ENCODE data around the gene NEAT1. TPM values are rescaled to one million over a fixed set of nuclear protein-coding genes. Genes with fewer than 3 reads are reported as not detected.

Gene NEAT1
- total and polyA plus RNA-seq, 2 of the 8 experiments (the other 6 are each of a cell fraction or from before 2014, with no cell fraction given) = 2.4 to 10.7 TPM

DNA sequence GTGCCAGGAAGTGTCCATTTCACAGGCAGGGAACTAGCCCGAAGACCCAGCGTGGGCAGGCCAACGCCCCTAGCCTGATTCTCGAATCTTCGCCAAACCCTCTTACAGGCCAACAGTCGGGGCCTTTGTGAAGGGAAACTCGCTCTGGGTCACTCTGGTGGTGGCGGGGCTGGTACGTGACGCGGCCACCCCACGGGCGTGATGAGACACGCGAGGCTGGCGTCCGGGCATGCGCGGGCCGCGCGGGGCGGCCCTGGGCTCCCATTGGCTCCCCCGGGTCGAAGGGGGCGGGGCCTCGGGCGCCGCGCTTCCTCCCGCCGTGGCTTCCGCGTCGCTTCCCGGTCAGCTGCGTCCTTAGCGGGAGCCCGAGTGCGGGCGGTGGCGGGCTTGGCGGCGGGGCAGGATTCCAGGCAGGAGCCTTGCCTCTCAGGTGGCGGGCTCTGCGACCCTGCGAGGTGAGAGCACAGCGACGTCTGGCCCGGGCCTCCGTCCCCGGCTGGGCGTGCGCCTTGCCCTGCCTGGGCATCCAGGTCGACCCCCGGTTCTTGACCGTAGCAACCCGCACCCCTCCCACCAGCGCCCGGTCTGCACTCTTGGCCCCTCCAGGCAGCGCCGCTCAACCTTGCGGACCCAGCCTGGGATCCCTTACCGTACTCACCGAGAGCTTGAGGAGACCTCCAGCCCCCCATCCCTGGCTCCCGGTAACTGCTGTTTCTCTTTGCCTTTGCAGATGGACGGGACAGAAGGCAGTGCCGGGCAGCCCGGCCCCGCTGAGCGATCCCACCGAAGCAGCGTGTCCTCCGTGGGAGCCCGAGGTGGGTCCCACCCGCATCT, 36.1 kb upstream of the NEAT1 start, which contains the start of gene FRMD8 (continued):
- TF ChIP-seq, protein P1, sequence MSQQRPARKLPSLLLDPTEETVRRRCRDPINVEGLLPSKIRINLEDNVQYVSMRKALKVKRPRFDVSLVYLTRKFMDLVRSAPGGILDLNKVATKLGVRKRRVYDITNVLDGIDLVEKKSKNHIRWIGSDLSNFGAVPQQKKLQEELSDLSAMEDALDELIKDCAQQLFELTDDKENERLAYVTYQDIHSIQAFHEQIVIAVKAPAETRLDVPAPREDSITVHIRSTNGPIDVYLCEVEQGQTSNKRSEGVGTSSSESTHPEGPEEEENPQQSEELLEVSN (IDR thresholded peaks at IDR 0.05) = peak; percentile 80
- peak; percentile 93 for TF ChIP-seq KDM4A (IDR thresholded peaks at IDR 0.05; ENCODE audit: low read depth, low read length, severe bottlenecking)
- no peak for TF ChIP-seq SRF (IDR thresholded peaks at IDR 0.05; ENCODE audit: low read depth, low read length)

Measured in H1 (cell line).